ENCODE measurements around the gene TRABD2B.

TRABD2B gene

GRCh38 chr1:47903723-47904122, 93.5 kb downstream of the TRABD2B start:
- no peak for DNase-seq

DNA sequence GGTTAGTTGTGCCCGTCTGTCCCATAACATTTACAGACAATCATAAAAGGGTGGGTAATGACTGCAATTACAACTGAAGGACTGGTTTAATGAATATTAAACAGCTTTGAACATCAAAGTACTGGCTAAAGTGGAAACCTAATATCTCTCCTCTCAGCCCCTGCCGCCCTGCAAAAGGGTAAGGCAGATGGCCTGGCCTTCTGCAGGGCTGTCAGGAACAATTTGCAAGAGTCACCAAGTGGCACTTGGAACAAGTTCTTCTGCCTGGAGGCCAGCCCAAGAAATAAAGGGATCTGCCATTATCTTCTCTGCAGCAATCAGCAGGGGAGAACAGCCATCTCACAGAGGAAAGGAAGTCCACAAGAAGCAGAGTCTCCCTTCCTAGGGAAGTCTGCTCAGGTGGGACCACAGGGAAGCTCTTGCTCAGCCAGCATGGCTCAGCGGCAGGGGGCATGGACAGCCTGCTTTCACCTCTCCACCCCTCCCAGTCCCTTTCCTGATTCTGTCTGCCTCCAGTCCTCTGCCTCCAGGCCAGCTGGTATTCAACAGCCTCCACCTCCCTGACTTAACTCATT, 96.1 kb downstream of the TRABD2B start:
- no peak for DNase-seq

GRCh38 chr1:47898133-47898845, 98.9 kb downstream of the TRABD2B start:
- no peak for DNase-seq

GRCh38 chr1:47895279-47896125, 101.7 kb downstream of the TRABD2B start:
- no peak for DNase-seq

DNA sequence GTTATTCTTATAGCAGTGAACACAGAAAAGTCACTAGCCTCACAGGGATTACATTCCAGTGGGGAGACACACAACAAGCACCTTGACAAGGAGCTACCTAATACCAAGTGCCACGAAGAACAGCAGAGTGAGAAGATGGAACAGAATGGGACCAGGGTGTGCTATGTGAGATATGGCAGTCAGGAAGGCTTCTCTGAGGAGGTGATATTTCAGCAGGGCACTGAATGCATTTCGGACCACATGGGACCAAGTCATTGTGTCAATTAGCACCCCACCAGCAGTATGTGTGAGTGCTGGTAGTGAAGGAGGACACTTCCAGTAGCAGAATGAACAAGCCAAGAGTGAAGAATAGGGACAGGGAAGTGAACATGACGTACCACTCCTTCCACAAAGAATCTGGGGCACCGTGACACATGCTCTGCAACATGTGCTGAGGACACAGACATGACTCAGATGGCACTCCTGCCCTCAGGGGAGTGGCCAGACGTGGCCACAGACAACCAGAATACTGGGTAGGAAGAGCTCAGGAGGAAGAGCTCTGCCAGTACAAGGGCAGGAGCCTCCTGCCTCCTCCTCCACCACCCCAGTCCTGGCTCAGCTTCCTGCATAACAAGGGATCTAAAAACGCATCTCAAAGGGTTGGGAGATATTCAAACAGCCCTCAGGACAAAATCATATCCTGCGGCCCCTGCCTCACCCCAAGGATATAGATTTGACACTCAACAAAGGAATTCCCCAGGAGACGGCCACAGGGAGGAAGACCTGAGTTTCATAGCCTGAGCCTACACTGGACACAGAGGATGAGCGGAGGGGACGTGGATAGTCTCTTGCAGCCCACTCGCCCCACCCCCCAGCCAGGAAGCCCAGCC, 102.5 kb downstream of the TRABD2B start:
- no peak for DNase-seq

DNA sequence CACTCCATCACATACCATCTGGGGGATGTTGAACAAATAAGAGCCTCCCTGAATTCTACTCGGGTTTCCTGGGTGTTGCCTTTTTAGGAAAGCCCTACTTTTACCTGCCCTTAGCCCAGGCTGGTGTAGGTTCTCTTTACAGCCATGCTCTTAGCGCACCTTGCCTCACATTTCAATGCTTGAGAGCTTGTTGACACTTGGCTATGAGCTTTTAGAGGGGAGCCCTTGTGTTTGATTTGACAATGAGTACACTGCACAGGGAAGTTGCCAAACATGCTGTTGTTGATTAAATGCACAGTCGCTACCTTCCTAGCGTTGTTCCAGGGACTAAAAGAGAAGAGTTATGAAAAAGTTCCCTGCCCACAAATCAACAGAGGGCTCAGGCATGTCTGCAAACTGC, 103.8 kb downstream of the TRABD2B start:
- no peak for DNase-seq

GRCh38 chr1:47890779-47891178, 106.4 kb downstream of the TRABD2B start:
- DNase-seq, result no peak

DNA sequence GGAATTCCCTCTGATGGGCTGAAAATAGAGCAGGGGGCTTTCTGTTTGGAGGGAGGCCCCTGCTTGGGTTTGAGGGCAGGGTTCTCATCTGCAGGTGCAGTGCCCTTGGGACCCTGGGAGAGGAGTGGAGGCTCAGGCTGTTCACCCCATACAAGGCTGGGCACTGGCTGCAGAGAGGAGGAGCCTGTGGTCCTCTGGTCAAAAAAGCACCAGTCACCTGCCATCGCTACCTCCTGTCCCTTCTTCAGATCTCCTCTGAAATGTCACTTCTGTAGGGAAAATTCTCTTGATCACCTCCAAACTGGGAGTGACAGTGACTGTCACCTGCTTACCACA, 108.9 kb downstream of the TRABD2B start:
- no peak for DNase-seq

GRCh38 chr1:47887475-47888293, 109.5 kb downstream of the TRABD2B start:
- no peak for DNase-seq

GRCh38 chr1:47887060-47887459, 110.1 kb downstream of the TRABD2B start:
- DNase-seq, result no peak

- no peak for DNase-seq
Observed at GRCh38 chr1:47886141-47886540, 111.0 kb downstream of the TRABD2B start.

GRCh38 chr1:47885062-47885830, 111.9 kb downstream of the TRABD2B start:
- DNase-seq, result no peak

DNA sequence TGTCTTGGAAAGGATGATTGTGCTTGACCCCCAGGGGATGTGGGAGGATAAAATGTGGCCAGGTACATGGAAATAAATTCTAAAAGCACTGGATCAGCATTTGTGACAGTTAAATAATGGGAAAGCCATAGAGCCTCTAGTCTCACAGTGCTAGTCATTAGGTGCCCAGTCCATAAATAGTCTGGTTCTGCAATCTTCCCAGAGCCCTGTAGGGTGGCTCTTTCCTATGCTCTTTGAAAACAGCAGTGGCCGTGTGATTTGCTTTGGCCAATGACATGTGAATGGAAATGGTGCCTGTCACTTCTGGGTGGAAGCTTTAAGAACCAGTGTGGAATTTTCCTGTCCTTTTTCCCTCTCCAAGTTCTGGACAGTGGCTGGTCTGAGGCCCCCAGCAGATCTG, 113.2 kb downstream of the TRABD2B start:
- no peak for DNase-seq

DNA sequence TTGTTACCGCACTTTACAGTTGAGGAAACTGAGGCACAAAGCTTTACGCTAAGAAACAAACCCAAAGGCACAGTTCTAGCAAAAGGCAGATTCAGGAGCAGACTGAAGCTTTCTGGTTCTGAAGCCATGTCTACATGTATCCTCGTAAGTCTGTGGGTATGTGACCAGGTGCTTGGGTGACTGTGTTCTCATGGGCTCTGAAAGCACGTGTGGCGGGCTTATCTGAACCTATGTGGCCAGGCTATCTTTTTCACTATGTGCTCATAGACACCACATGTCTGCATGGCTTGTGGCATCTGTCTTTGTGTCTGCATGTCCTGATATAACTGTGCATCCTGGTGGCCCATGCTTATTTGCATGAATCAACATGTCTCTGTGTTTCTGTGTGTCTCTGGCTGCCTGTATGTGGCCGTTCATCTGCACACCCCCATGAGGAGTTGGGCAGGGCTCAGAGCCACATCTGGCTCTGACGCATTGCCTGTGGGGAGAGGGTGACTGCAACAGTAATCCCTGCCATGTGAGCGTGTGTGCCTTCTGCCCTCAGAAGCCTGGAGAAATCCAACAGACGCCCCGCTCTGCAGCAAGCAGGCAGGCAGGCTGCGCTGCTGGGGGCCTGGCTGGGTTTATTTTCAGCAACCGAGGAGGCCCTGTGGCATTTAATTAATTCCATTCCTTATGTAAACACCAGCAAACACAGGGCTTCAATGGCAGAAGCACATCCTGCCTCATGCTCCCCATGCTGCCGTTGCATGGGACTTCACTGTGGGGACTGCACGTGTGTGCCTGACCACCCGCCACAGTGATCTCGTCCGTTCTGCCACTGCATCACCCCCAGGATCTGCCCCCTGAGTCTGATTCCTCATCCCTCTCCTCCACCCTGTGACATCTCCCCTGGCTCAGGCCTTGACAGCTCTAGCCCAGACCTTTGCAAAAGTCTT, 115.4 kb downstream of the TRABD2B start:
- no peak for DNase-seq

DNA sequence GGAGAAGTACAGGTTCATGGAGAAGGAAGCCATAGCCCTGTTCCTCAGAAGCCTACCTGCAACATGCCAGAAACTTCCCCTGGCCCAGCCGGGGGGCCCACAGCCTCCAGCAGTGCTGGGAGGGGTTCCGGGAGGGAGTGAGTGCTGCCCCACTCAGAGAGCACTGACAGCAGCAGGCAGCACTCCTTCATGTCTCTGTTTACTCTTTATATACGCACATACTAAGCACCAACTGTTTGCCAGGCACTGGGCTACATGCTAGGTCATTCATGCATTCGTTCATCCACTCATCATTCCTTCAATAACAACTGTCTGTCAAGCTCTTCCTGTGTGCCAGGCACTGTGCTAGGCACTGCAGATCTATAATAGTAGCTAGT, 120.6 kb downstream of the TRABD2B start:
- DNase-seq, result no peak

GRCh38 chr1:47875831-47876586, 121.2 kb downstream of the TRABD2B start:
- no peak for DNase-seq

DNA sequence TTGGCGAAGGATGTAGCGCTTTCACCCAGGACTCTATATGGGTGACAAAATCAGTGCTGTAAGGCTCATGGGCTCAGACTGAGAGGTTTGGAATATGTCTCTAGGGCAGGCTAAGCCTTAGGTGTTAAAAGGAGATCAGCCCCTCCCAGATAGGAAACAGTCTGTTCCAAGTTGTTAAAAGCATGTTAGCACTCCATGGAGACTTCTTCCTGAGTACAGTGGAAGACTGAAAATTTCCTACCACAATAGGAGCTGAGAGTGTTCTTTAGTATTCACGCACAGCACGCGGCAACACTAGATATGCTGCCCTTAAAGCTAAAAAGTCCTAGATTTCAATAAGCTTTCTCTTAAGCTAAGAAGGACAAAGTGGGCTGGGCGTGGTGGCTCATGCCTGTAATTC, 122.1 kb downstream of the TRABD2B start:
- no peak for DNase-seq

DNA sequence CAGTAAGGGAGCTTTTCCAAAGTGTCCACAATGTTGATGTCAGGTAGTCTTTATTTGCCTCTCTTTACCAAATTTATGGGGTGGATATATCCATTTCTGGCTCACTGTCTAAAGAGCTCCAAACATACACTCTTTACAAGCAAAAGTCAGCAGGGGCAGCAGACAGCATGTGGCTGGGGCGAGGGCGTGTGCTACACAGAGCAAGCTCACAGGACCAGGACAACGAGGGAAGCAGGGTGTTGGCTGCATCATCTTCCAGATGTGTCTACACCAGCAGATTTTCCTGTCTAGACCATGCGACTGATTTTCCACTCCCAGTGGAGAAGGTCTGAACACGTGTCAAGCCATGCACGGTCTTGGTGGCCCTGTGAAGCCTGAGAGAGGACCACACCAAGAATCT, 123.8 kb downstream of the TRABD2B start:
- no peak for DNase-seq

DNA sequence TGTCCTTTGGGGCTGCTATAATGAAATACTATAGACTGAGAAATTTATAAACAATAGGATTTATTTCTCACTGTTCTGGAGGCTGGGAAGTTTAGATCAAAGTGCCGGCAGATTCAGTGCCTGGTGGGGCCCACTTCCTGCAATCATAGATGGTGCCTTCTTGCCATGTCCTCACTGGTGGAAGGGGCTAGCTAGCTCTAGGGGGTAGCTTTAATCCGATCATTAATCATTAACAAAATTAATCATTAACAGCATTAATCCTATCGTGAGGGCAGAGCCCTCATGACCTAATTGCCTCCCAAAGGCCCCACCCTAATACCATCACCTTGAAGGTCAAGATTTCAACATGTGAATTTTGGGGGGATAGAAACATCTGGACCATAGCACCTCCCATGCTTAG, 124.3 kb downstream of the TRABD2B start:
- no peak for DNase-seq

Measured in CD4-positive, alpha-beta T cell treated with Interferon alpha-2 for 1 hour (primary cell).